WTC11 (cell line): ENCODE results near the gene VPS52.

Experiments
- TF ChIP-seq, protein P1 (sequence below): fragments of 200-600 bp; IDR thresholded peaks from 2 replicates; pipeline ENCODE4 v1.8.0; 2022; ENCODE audit warnings: antibody characterized with exemption
- TF ChIP-seq, protein P2 (sequence below): sonication (generic); formaldehyde crosslinking; IDR thresholded peaks from 2 replicates; pipeline ENCODE4 v1.8.0; 2023; ENCODE audit warnings: missing genetic modification reagents, mild to moderate bottlenecking, borderline replicate concordance
- TF ChIP-seq, protein P3 (sequence below): sonication (generic); formaldehyde crosslinking; IDR thresholded peaks from 2 replicates; pipeline ENCODE4 v1.8.1; 2023; ENCODE audit warnings: mild to moderate bottlenecking, missing genetic modification reagents, moderate library complexity
- TF ChIP-seq, protein P4 (sequence below): sonication (generic); formaldehyde crosslinking; conservative IDR thresholded peaks from 2 replicates; pipeline ENCODE4 v1.8.1; 2022; ENCODE audit warnings: mild to moderate bottlenecking, missing genetic modification reagents
- TF ChIP-seq, protein P5 (sequence below): sonication (generic); formaldehyde crosslinking; IDR thresholded peaks from 2 replicates; pipeline ENCODE4 v1.8.1; 2023; ENCODE audit warnings: mild to moderate bottlenecking, missing genetic modification reagents, borderline replicate concordance
- TF ChIP-seq, protein P6 (sequence below): sonication (generic); formaldehyde crosslinking; IDR thresholded peaks from 2 replicates; pipeline ENCODE4 v1.8.0; 2022; ENCODE audit warnings: missing genetic modification reagents

DNA sequence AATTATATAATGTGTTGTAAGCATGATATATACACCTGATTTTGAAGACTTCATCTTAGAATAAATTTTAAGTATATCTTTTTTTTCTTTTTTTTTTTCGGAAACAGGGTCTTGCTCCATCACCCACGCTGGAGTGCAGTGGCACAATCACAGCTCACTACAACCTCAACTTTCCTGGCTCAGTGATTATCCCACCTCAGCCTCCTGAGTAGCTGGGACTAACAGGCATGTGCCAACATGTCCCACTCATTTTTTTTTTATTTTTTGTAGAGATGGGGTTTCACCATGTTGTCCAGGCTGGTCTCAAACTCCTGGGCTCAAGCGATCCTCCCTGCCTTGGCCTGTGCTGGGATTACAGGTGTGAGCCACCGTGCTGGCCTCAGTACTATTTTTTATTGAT lies 17.1 kb downstream of the VPS52 start:
- TF ChIP-seq, protein P1, sequence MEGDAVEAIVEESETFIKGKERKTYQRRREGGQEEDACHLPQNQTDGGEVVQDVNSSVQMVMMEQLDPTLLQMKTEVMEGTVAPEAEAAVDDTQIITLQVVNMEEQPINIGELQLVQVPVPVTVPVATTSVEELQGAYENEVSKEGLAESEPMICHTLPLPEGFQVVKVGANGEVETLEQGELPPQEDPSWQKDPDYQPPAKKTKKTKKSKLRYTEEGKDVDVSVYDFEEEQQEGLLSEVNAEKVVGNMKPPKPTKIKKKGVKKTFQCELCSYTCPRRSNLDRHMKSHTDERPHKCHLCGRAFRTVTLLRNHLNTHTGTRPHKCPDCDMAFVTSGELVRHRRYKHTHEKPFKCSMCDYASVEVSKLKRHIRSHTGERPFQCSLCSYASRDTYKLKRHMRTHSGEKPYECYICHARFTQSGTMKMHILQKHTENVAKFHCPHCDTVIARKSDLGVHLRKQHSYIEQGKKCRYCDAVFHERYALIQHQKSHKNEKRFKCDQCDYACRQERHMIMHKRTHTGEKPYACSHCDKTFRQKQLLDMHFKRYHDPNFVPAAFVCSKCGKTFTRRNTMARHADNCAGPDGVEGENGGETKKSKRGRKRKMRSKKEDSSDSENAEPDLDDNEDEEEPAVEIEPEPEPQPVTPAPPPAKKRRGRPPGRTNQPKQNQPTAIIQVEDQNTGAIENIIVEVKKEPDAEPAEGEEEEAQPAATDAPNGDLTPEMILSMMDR, result no peak
- TF ChIP-seq, protein P2, sequence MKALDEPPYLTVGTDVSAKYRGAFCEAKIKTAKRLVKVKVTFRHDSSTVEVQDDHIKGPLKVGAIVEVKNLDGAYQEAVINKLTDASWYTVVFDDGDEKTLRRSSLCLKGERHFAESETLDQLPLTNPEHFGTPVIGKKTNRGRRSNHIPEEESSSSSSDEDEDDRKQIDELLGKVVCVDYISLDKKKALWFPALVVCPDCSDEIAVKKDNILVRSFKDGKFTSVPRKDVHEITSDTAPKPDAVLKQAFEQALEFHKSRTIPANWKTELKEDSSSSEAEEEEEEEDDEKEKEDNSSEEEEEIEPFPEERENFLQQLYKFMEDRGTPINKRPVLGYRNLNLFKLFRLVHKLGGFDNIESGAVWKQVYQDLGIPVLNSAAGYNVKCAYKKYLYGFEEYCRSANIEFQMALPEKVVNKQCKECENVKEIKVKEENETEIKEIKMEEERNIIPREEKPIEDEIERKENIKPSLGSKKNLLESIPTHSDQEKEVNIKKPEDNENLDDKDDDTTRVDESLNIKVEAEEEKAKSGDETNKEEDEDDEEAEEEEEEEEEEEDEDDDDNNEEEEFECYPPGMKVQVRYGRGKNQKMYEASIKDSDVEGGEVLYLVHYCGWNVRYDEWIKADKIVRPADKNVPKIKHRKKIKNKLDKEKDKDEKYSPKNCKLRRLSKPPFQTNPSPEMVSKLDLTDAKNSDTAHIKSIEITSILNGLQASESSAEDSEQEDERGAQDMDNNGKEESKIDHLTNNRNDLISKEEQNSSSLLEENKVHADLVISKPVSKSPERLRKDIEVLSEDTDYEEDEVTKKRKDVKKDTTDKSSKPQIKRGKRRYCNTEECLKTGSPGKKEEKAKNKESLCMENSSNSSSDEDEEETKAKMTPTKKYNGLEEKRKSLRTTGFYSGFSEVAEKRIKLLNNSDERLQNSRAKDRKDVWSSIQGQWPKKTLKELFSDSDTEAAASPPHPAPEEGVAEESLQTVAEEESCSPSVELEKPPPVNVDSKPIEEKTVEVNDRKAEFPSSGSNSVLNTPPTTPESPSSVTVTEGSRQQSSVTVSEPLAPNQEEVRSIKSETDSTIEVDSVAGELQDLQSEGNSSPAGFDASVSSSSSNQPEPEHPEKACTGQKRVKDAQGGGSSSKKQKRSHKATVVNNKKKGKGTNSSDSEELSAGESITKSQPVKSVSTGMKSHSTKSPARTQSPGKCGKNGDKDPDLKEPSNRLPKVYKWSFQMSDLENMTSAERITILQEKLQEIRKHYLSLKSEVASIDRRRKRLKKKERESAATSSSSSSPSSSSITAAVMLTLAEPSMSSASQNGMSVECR (CRISPR knock-in tag), result no peak
- TF ChIP-seq, protein P3, sequence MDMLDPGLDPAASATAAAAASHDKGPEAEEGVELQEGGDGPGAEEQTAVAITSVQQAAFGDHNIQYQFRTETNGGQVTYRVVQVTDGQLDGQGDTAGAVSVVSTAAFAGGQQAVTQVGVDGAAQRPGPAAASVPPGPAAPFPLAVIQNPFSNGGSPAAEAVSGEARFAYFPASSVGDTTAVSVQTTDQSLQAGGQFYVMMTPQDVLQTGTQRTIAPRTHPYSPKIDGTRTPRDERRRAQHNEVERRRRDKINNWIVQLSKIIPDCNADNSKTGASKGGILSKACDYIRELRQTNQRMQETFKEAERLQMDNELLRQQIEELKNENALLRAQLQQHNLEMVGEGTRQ, result no peak
- TF ChIP-seq, protein P4, sequence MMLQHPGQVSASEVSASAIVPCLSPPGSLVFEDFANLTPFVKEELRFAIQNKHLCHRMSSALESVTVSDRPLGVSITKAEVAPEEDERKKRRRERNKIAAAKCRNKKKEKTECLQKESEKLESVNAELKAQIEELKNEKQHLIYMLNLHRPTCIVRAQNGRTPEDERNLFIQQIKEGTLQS (CRISPR knock-in tag), result no peak
- TF ChIP-seq, protein P5, sequence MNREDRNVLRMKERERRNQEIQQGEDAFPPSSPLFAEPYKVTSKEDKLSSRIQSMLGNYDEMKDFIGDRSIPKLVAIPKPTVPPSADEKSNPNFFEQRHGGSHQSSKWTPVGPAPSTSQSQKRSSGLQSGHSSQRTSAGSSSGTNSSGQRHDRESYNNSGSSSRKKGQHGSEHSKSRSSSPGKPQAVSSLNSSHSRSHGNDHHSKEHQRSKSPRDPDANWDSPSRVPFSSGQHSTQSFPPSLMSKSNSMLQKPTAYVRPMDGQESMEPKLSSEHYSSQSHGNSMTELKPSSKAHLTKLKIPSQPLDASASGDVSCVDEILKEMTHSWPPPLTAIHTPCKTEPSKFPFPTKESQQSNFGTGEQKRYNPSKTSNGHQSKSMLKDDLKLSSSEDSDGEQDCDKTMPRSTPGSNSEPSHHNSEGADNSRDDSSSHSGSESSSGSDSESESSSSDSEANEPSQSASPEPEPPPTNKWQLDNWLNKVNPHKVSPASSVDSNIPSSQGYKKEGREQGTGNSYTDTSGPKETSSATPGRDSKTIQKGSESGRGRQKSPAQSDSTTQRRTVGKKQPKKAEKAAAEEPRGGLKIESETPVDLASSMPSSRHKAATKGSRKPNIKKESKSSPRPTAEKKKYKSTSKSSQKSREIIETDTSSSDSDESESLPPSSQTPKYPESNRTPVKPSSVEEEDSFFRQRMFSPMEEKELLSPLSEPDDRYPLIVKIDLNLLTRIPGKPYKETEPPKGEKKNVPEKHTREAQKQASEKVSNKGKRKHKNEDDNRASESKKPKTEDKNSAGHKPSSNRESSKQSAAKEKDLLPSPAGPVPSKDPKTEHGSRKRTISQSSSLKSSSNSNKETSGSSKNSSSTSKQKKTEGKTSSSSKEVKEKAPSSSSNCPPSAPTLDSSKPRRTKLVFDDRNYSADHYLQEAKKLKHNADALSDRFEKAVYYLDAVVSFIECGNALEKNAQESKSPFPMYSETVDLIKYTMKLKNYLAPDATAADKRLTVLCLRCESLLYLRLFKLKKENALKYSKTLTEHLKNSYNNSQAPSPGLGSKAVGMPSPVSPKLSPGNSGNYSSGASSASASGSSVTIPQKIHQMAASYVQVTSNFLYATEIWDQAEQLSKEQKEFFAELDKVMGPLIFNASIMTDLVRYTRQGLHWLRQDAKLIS, result no peak
- TF ChIP-seq, protein P6, sequence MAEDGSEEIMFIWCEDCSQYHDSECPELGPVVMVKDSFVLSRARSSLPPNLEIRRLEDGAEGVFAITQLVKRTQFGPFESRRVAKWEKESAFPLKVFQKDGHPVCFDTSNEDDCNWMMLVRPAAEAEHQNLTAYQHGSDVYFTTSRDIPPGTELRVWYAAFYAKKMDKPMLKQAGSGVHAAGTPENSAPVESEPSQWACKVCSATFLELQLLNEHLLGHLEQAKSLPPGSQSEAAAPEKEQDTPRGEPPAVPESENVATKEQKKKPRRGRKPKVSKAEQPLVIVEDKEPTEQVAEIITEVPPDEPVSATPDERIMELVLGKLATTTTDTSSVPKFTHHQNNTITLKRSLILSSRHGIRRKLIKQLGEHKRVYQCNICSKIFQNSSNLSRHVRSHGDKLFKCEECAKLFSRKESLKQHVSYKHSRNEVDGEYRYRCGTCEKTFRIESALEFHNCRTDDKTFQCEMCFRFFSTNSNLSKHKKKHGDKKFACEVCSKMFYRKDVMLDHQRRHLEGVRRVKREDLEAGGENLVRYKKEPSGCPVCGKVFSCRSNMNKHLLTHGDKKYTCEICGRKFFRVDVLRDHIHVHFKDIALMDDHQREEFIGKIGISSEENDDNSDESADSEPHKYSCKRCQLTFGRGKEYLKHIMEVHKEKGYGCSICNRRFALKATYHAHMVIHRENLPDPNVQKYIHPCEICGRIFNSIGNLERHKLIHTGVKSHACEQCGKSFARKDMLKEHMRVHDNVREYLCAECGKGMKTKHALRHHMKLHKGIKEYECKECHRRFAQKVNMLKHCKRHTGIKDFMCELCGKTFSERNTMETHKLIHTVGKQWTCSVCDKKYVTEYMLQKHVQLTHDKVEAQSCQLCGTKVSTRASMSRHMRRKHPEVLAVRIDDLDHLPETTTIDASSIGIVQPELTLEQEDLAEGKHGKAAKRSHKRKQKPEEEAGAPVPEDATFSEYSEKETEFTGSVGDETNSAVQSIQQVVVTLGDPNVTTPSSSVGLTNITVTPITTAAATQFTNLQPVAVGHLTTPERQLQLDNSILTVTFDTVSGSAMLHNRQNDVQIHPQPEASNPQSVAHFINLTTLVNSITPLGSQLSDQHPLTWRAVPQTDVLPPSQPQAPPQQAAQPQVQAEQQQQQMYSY (CRISPR knock-in tag), result no peak
